ENCODE results near the gene UBE2J2.

Gene UBE2J2

GRCh38 chr1:1216770-1217620 is 56.7 kb downstream of the UBE2J2 start:
- no peak for TF ChIP-seq EZH2phosphoT487 (IDR thresholded peaks at IDR 0.05; ENCODE audit: borderline replicate concordance, low read length)
- no peak for TF ChIP-seq CTCF (IDR thresholded peaks at IDR 0.05; ENCODE audit: low read depth, low read length, poor library complexity, severe bottlenecking)
- Histone ChIP-seq H3K4me3 (ENCODE audit: low read length) (no peak overlapping the region), H4K20me1 (ENCODE audit: control insufficient read depth, insufficient read depth, low read depth, low read length) (no peaks in the 10 kb centered on the region), H3K79me2 (ENCODE audit: control insufficient read depth, low read length) (no peaks in the 10 kb centered on the region), H3K27ac (ENCODE audit: low read depth, low read length) (no peak overlapping the region), H3K9me2 (replicated peaks; ENCODE audit: control insufficient read depth, low read length) (no peaks in the 10 kb centered on the region), H3F3A (ENCODE audit: control insufficient read depth, insufficient read depth) (no peaks in the 10 kb centered on the region), H3K4me1 (ENCODE audit: control insufficient read depth, low read length) (peaks cover 15% of the 10 kb centered on the region), H3K27me3 (ENCODE audit: control insufficient read depth, low read length) (peaks cover 2% of the 10 kb centered on the region; the same call in 1 of the 2 replicates), H3K9me3 (ENCODE audit: control insufficient read depth, insufficient read depth, low read length) (no peaks in the 10 kb centered on the region), H3K4me2 (ENCODE audit: low read length) (no peak overlapping the region), H3K36me3 (ENCODE audit: control insufficient read depth, low read length) (peaks cover 33% of the 10 kb centered on the region)

- Histone ChIP-seq H4K20me1 (ENCODE audit: control insufficient read depth, insufficient read depth, low read depth, low read length) (no peaks in the 10 kb centered on the region), H3K4me1 (ENCODE audit: control insufficient read depth, low read length) (peaks cover 15% of the 10 kb centered on the region), H3K36me3 (ENCODE audit: control insufficient read depth, low read length) (peaks cover 26% of the 10 kb centered on the region), H3K79me2 (ENCODE audit: control insufficient read depth, low read length) (no peaks in the 10 kb centered on the region), H3K27me3 (ENCODE audit: control insufficient read depth, low read length) (peaks cover 2% of the 10 kb centered on the region; the same call in 1 of the 2 replicates), H3K27ac (ENCODE audit: low read depth, low read length) (no peak overlapping the region), H3K4me2 (ENCODE audit: low read length) (no peak overlapping the region), H3K9me3 (ENCODE audit: control insufficient read depth, insufficient read depth, low read length) (no peaks in the 10 kb centered on the region), H3K4me3 (ENCODE audit: low read length) (no peak overlapping the region), H3K9me2 (replicated peaks; ENCODE audit: control insufficient read depth, low read length) (no peaks in the 10 kb centered on the region), H3F3A (ENCODE audit: control insufficient read depth, insufficient read depth) (no peaks in the 10 kb centered on the region)
- TF ChIP-seq CTCF (IDR thresholded peaks at IDR 0.05; ENCODE audit: low read depth, low read length, poor library complexity, severe bottlenecking) (no peak), EZH2phosphoT487 (IDR thresholded peaks at IDR 0.05; ENCODE audit: borderline replicate concordance, low read length) (no peak)
Observed at GRCh38 chr1:1215881-1216605, 57.6 kb downstream of the UBE2J2 start.

- Histone ChIP-seq H4K20me1 (ENCODE audit: control insufficient read depth, insufficient read depth, low read depth, low read length) (no peaks in the 10 kb centered on the region), H3K4me1 (ENCODE audit: control insufficient read depth, low read length) (peaks cover 15% of the 10 kb centered on the region), H3F3A (ENCODE audit: control insufficient read depth, insufficient read depth) (no peaks in the 10 kb centered on the region), H3K4me2 (ENCODE audit: low read length) (no peak overlapping the region), H3K9me3 (ENCODE audit: control insufficient read depth, insufficient read depth, low read length) (no peaks in the 10 kb centered on the region), H3K79me2 (ENCODE audit: control insufficient read depth, low read length) (no peaks in the 10 kb centered on the region), H3K36me3 (ENCODE audit: control insufficient read depth, low read length) (peaks cover 19% of the 10 kb centered on the region), H3K27me3 (ENCODE audit: control insufficient read depth, low read length) (peaks cover 3% of the 10 kb centered on the region), H3K9me2 (replicated peaks; ENCODE audit: control insufficient read depth, low read length) (no peaks in the 10 kb centered on the region), H3K4me3 (ENCODE audit: low read length) (no peak overlapping the region), H3K27ac (ENCODE audit: low read depth, low read length) (no peak overlapping the region)
- TF ChIP-seq CTCF (IDR thresholded peaks at IDR 0.05; ENCODE audit: low read depth, low read length, poor library complexity, severe bottlenecking) (no peak), EZH2phosphoT487 (IDR thresholded peaks at IDR 0.05; ENCODE audit: borderline replicate concordance, low read length) (no peak)
Observed at GRCh38 chr1:1215080-1215676, 58.5 kb downstream of the UBE2J2 start.
